ENCODE results near the gene FAM110A.

FAM110A gene

DNA sequence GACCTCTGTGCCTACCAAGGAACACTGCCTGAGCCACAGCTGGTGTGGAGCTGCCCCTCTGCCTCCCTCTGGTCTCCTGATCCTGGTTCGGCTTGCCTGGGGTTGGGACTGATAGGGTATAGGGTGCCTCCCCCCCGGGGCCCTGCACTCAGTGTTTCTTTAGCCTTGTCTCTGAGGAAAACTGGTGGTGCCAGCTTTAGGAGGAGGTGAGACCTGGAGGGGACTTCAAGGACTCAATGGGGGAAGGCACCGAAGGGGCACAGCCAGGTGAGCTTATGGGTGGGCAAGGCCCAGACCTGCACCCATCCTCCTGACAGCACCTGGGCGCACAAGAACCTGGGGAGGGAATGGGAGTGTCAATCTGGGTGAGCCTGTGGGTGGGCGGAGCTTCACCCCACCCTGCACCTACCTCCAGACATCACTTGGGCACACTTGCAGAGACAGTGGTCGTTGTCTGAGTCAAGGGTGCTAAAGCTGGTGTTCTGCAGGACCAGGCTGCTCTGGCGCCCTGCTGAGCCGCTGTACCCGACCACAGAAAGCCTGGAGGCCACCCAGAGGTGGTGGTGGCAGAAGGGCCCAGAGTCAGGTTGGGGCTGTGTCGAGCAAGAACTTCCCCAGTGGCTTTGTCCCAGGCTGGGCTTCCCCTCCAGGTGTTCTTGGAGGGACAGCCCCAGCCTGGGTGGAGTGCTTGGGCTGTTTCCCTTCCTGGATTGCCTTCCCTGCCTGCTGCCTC, 40.5 kb downstream of the FAM110A start:
- TF ChIP-seq, protein P1, sequence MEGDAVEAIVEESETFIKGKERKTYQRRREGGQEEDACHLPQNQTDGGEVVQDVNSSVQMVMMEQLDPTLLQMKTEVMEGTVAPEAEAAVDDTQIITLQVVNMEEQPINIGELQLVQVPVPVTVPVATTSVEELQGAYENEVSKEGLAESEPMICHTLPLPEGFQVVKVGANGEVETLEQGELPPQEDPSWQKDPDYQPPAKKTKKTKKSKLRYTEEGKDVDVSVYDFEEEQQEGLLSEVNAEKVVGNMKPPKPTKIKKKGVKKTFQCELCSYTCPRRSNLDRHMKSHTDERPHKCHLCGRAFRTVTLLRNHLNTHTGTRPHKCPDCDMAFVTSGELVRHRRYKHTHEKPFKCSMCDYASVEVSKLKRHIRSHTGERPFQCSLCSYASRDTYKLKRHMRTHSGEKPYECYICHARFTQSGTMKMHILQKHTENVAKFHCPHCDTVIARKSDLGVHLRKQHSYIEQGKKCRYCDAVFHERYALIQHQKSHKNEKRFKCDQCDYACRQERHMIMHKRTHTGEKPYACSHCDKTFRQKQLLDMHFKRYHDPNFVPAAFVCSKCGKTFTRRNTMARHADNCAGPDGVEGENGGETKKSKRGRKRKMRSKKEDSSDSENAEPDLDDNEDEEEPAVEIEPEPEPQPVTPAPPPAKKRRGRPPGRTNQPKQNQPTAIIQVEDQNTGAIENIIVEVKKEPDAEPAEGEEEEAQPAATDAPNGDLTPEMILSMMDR (IDR thresholded peaks at IDR 0.05; ENCODE audit: extremely low read depth, insufficient read depth, missing control alignments) = no peak
- no peak for DNase-seq (ENCODE audit: low spot score)
- in situ Hi-C loops (cut with MboI; ENCODE audit: low pct_unique_long_range_greater_than_20kb, low sequenced_read_pairs, unreplicated experiment) = no loop called here

DNA sequence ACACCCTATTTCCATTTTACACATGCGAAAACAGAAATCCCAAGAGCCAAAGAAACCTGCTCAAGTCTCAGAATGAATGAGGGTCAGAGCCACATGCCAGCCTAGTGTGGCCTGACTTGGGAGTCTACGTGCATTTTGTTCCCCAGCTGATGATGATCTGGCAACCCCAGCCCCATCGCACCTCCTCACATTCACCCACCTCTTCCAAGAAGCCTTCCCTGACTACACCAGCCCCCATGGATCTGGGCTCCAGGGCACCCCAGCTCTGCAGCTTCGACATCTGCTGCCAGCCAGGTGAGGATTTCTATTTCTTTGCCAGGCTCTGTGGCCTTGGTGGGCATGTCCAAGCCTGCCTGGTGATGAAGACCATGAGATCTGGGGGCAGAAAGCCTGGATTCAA, 41.6 kb downstream of the FAM110A start:
- in situ Hi-C loops (cut with MboI; ENCODE audit: low pct_unique_long_range_greater_than_20kb, low sequenced_read_pairs, unreplicated experiment) = no loop called here
- TF ChIP-seq, protein P1 (IDR thresholded peaks at IDR 0.05; ENCODE audit: extremely low read depth, insufficient read depth, missing control alignments) = no peak
- no peak for DNase-seq (ENCODE audit: low spot score)

DNA sequence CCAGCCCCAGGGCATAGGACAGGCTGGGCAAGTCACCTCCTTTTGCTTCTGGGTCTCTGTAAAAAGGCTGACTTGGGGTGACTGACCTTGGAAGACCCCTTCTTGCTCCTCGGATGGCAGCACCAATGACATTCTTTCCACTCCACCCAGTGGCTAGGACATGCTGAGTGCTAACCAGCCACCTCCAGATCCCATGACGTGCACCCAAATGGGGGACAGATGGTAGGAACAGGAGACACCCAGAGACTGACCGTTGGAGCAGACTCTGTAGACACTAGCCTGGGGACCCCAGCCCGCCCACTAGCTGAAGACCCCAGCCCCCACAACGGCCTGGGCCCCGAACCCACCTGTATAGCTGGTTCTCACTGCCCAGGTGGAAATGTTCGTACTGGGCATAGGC, 44.3 kb downstream of the FAM110A start:
- no peak for DNase-seq (ENCODE audit: low spot score)
- TF ChIP-seq, protein P1 (IDR thresholded peaks at IDR 0.05; ENCODE audit: extremely low read depth, insufficient read depth, missing control alignments) = no peak
- in situ Hi-C loops (cut with MboI; ENCODE audit: low pct_unique_long_range_greater_than_20kb, low sequenced_read_pairs, unreplicated experiment) = no loop called here

DNA sequence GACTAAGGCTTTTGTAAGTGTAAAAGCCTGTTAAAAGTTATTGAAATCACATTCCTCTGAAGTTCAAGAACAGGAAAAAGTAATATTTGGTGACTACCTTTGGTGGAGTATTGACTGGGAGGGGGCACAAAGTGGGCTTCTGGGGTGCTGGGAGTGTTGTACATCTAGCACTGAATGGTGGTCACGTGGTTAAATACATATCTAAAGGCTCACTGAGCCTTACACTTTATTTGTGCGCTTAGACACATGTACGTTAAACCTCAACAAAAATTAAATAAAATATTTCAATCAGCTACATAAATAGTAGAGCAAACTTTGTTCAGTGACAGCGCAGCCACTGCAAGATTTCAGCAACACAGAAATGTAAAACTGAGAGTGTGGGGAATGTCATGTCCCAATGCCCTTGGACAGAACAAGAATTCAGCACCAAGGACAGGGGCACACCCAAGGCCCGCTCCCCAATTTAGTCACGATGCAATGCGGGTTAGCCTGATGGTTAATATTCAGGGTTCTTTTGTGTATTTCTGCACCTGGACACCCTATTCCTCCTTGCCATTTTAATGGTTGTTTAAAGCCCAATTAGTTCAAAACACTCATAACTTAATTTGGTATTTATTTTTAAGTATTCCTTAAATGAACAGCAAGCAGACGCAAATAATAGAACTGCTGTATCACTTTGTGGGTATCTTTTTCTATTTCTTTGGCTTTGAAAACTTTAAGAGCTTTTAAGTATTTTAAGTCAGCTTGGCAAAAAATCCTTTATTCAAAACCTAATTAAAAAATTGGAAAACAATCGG, 45.2 kb downstream of the FAM110A start:
- peak; percentile 46 for DNase-seq (ENCODE audit: low spot score)
- in situ Hi-C loops (cut with MboI; ENCODE audit: low pct_unique_long_range_greater_than_20kb, low sequenced_read_pairs, unreplicated experiment) = no loop called here
- TF ChIP-seq, protein P1 (IDR thresholded peaks at IDR 0.05; ENCODE audit: extremely low read depth, insufficient read depth, missing control alignments) = no peak

DNA sequence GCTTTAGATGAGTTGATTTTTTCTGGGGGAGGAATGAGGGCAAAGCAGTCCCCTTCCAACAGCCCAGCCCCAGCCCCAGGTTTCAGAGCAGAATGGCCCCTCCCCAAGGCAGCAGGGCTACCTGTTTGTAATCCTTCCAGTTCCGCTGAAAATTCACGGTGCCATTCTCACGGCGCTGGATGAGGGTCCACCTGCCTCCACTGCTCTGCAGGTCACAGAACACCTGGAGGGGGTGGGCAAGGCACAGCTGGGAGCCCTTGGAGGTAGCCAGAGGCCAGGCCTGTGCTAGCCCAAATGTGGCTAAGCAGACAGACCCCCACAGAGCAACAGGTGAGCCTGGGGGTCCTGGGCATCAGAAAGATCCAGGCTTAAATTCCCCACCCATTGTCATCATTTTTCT, 46.1 kb downstream of the FAM110A start:
- no peak for DNase-seq (ENCODE audit: low spot score)
- in situ Hi-C loops (cut with MboI; ENCODE audit: low pct_unique_long_range_greater_than_20kb, low sequenced_read_pairs, unreplicated experiment) = no loop called here
- TF ChIP-seq, protein P1 (IDR thresholded peaks at IDR 0.05; ENCODE audit: extremely low read depth, insufficient read depth, missing control alignments) = no peak

- DNase-seq (ENCODE audit: low spot score) = no peak
- TF ChIP-seq, protein P1 (IDR thresholded peaks at IDR 0.05; ENCODE audit: extremely low read depth, insufficient read depth, missing control alignments) = no peak
- in situ Hi-C loops (cut with MboI; ENCODE audit: low pct_unique_long_range_greater_than_20kb, low sequenced_read_pairs, unreplicated experiment) = no loop called here
Observed at GRCh38 chr20:881051-881782, 47.7 kb downstream of the FAM110A start.
